ENCODE results near the gene KRT20.

- TF ChIP-seq RAD21 (CRISPR knock-in tag; conservative IDR thresholded peaks at IDR 0.05 in 1 of 2, IDR thresholded peaks at IDR 0.05 in 1 of 2): no peak
- no peak for TF ChIP-seq SMC3 (conservative IDR thresholded peaks at IDR 0.05; ENCODE audit: insufficient read depth, low read depth, low read length)
- no peak for TF ChIP-seq ZNF778 (CRISPR knock-in tag; IDR thresholded peaks at IDR 0.05)
- no peak for TF ChIP-seq L3MBTL2 (IDR thresholded peaks at IDR 0.05)
- no peak for TF ChIP-seq PTBP1 (IDR thresholded peaks at IDR 0.05; ENCODE audit: low read depth, low read length)
- TF ChIP-seq, protein P1, sequence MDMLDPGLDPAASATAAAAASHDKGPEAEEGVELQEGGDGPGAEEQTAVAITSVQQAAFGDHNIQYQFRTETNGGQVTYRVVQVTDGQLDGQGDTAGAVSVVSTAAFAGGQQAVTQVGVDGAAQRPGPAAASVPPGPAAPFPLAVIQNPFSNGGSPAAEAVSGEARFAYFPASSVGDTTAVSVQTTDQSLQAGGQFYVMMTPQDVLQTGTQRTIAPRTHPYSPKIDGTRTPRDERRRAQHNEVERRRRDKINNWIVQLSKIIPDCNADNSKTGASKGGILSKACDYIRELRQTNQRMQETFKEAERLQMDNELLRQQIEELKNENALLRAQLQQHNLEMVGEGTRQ (CRISPR knock-in tag; IDR thresholded peaks at IDR 0.05): no peak
- TF ChIP-seq MXI1 (IDR thresholded peaks at IDR 0.05; ENCODE audit: low read depth, low read length): no peak
- TF ChIP-seq ZNF41 (CRISPR knock-in tag; conservative IDR thresholded peaks at IDR 0.05): no peak
- no peak for TF ChIP-seq ZBTB49 (CRISPR knock-in tag; IDR thresholded peaks at IDR 0.05; ENCODE audit: borderline replicate concordance)
- no peak for TF ChIP-seq BHLHE40 (IDR thresholded peaks at IDR 0.05; ENCODE audit: low read length)
Measured at GRCh38 chr17:40915199-40915661, 30.2 kb upstream of the KRT20 start.
